ENCODE results near the gene CNFN.

Gene CNFN

DNA sequence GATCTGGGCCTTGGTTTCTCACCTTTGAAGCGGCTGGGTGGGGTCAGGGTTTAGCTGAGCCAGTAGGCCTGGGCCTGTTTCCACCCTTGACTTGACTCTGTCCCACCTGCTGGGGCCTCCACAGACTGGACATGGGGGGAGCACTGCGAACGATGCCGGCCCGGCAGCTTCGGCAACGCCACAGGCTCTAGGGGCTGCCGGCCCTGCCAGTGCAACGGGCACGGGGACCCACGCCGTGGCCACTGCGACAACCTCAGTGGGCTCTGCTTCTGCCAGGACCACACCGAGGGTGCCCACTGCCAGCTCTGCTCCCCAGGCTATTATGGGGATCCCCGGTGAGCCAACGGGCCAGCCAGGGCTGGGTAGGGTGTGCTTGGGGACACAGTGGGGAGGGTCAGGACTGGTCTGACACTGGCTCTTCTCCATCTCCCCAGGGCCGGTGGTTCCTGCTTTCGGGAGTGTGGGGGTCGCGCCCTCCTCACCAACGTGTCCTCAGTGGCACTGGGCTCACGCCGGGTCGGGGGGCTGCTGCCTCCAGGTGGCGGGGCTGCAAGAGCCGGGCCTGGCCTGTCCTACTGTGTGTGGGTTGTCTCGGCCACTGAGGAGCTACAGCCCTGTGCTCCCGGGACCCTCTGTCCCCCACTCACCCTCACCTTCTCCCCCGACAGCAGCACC lies 36.6 kb downstream of the CNFN start:
- peaks cover 13 to 43% of the 10 kb centered on the region in 2 donors for H3K36me3 ChIP-seq (ENCODE audit: control insufficient read depth in 1 of 2, insufficient read depth in 2 of 2, low read length in 2 of 2)
- no peak overlapping the region for H3K9ac ChIP-seq (ENCODE audit: low read depth in 1 of 2, low read length in 2 of 2)
- H3K4me1 ChIP-seq (ENCODE audit: control insufficient read depth in 1 of 2, insufficient read depth in 2 of 2, low read length in 2 of 2) = no peaks in the 10 kb centered on the region
- H3K27me3 ChIP-seq (ENCODE audit: control insufficient read depth in 1 of 2, insufficient read depth in 2 of 2, low read length in 2 of 2) = no peaks in the 10 kb centered on the region
- H3K9me3 ChIP-seq (ENCODE audit: control insufficient read depth in 1 of 2, low read length in 2 of 2) = no peaks in the 10 kb centered on the region
- H3K4me3 ChIP-seq (ENCODE audit: low read depth in 1 of 2, low read length in 2 of 2) = no peak overlapping the region
- no peak overlapping the region for H3K27ac ChIP-seq (ENCODE audit: low read depth, low read length)

- H3K27me3 ChIP-seq (ENCODE audit: control insufficient read depth in 1 of 2, insufficient read depth in 2 of 2, low read length in 2 of 2) = no peaks in the 10 kb centered on the region
- no peaks in the 10 kb centered on the region for H3K9me3 ChIP-seq (ENCODE audit: control insufficient read depth in 1 of 2, low read length in 2 of 2)
- no peaks in the 10 kb centered on the region for H3K4me1 ChIP-seq (ENCODE audit: control insufficient read depth in 1 of 2, insufficient read depth in 2 of 2, low read length in 2 of 2)
- H3K36me3 ChIP-seq (ENCODE audit: control insufficient read depth in 1 of 2, insufficient read depth in 2 of 2, low read length in 2 of 2) = peaks cover 17 to 38% of the 10 kb centered on the region in 2 donors
- H3K4me3 ChIP-seq (ENCODE audit: low read depth in 1 of 2, low read length in 2 of 2) = no peak overlapping the region
- no peak overlapping the region for H3K9ac ChIP-seq (ENCODE audit: low read depth in 1 of 2, low read length in 2 of 2)
- H3K27ac ChIP-seq (ENCODE audit: low read depth, low read length) = no peak overlapping the region
These were observed 37.5 kb downstream of the CNFN start for GRCh38 chr19:42352301-42353259.

DNA sequence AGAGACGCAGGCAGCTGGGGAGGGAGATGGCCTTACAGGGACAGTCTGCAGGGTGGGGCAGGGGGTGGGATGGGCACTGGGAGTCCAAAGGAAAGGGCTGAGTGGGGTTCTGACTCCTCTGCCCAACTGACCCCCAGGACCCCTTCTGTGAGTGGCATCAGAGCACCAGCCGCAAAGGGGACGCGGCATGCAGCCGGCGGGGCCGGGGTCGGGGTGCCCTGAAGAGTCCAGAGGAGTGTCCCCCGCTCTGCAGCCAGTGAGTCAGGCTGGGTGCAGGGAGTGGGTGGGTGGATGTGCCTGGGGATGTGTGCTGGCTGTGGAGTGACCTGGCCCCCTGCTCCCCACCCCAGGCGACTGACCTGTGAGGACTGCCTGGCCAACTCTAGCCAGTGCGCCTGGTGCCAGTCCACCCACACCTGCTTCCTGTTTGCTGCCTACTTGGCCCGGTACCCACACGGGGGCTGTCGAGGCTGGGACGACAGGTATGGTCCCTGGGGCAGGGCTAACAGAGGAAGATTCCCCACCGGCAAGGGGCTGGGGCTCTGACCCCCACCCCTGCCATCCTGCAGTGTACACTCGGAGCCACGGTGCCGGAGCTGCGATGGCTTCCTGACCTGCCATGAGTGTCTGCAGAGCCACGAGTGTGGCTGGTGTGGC lies 38.9 kb downstream of the CNFN start:
- H3K4me1 ChIP-seq (ENCODE audit: control insufficient read depth in 1 of 2, insufficient read depth in 2 of 2, low read length in 2 of 2) = no peaks in the 10 kb centered on the region
- H3K4me3 ChIP-seq (ENCODE audit: low read depth in 1 of 2, low read length in 2 of 2) = no peak overlapping the region
- H3K9ac ChIP-seq (ENCODE audit: low read depth in 1 of 2, low read length in 2 of 2) = no peak overlapping the region
- H3K27ac ChIP-seq (ENCODE audit: low read depth, low read length) = no peak overlapping the region
- H3K36me3 ChIP-seq (ENCODE audit: control insufficient read depth in 1 of 2, insufficient read depth in 2 of 2, low read length in 2 of 2) = peaks cover 11 to 33% of the 10 kb centered on the region in 2 donors
- no peaks in the 10 kb centered on the region for H3K9me3 ChIP-seq (ENCODE audit: control insufficient read depth in 1 of 2, low read length in 2 of 2)
- H3K27me3 ChIP-seq (ENCODE audit: control insufficient read depth in 1 of 2, insufficient read depth in 2 of 2, low read length in 2 of 2) = no peaks in the 10 kb centered on the region

- Histone ChIP-seq H3K4me3 (ENCODE audit: low read depth in 1 of 2, low read length in 2 of 2) (no peak overlapping the region), H3K27ac (ENCODE audit: low read depth, low read length) (no peak overlapping the region), H3K4me1 (ENCODE audit: control insufficient read depth in 1 of 2, insufficient read depth in 2 of 2, low read length in 2 of 2) (no peaks in the 10 kb centered on the region), H3K27me3 (ENCODE audit: control insufficient read depth in 1 of 2, insufficient read depth in 2 of 2, low read length in 2 of 2) (no peaks in the 10 kb centered on the region), H3K9me3 (ENCODE audit: control insufficient read depth in 1 of 2, low read length in 2 of 2) (no peaks in the 10 kb centered on the region), H3K9ac (ENCODE audit: low read depth in 1 of 2, low read length in 2 of 2) (no peak overlapping the region), H3K36me3 (ENCODE audit: control insufficient read depth in 1 of 2, insufficient read depth in 2 of 2, low read length in 2 of 2) (peaks cover 11 to 29% of the 10 kb centered on the region in 2 donors)
These were observed 39.7 kb downstream of the CNFN start for GRCh38 chr19:42350417-42350816.

- H3K4me1 ChIP-seq (ENCODE audit: control insufficient read depth in 1 of 2, insufficient read depth in 2 of 2, low read length in 2 of 2) = no peaks in the 10 kb centered on the region
- H3K4me3 ChIP-seq (ENCODE audit: low read depth in 1 of 2, low read length in 2 of 2) = no peak overlapping the region
- no peaks in the 10 kb centered on the region for H3K9me3 ChIP-seq (ENCODE audit: control insufficient read depth in 1 of 2, low read length in 2 of 2)
- no peak overlapping the region for H3K27ac ChIP-seq (ENCODE audit: low read depth, low read length)
- H3K9ac ChIP-seq (ENCODE audit: low read depth in 1 of 2, low read length in 2 of 2) = no peak overlapping the region
- peaks cover 11 to 27% of the 10 kb centered on the region in 2 donors for H3K36me3 ChIP-seq (ENCODE audit: control insufficient read depth in 1 of 2, insufficient read depth in 2 of 2, low read length in 2 of 2)
- H3K27me3 ChIP-seq (ENCODE audit: control insufficient read depth in 1 of 2, insufficient read depth in 2 of 2, low read length in 2 of 2) = no peaks in the 10 kb centered on the region
These were observed 40.6 kb downstream of the CNFN start for GRCh38 chr19:42349378-42350107.

DNA sequence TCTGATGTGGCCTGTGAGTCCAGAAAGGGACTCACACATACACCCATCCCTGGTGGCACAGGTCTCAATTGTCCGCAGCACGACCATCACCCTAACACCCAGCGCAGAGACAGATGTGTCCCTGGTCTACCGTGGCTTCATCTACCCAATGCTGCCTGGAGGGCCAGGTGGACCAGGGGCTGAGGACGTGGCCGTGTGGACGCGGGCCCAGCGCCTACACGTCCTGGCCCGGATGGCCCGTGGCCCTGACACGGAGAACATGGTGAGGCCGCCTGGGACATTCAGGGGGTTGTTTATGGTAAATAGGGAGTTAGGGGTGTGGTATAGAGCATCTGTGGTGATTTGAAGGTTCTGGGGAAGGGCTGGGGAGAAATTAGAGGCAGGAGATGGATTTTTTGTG lies 41.9 kb downstream of the CNFN start:
- H3K4me3 ChIP-seq (ENCODE audit: low read depth in 1 of 2, low read length in 2 of 2) = no peak overlapping the region
- peaks cover 4 to 17% of the 10 kb centered on the region in 2 donors for H3K36me3 ChIP-seq (ENCODE audit: control insufficient read depth in 1 of 2, insufficient read depth in 2 of 2, low read length in 2 of 2)
- no peaks in the 10 kb centered on the region for H3K4me1 ChIP-seq (ENCODE audit: control insufficient read depth in 1 of 2, insufficient read depth in 2 of 2, low read length in 2 of 2)
- no peak overlapping the region for H3K27ac ChIP-seq (ENCODE audit: low read depth, low read length)
- no peaks in the 10 kb centered on the region for H3K27me3 ChIP-seq (ENCODE audit: control insufficient read depth in 1 of 2, insufficient read depth in 2 of 2, low read length in 2 of 2)
- no peaks in the 10 kb centered on the region for H3K9me3 ChIP-seq (ENCODE audit: control insufficient read depth in 1 of 2, low read length in 2 of 2)
- no peak overlapping the region for H3K9ac ChIP-seq (ENCODE audit: low read depth in 1 of 2, low read length in 2 of 2)

DNA sequence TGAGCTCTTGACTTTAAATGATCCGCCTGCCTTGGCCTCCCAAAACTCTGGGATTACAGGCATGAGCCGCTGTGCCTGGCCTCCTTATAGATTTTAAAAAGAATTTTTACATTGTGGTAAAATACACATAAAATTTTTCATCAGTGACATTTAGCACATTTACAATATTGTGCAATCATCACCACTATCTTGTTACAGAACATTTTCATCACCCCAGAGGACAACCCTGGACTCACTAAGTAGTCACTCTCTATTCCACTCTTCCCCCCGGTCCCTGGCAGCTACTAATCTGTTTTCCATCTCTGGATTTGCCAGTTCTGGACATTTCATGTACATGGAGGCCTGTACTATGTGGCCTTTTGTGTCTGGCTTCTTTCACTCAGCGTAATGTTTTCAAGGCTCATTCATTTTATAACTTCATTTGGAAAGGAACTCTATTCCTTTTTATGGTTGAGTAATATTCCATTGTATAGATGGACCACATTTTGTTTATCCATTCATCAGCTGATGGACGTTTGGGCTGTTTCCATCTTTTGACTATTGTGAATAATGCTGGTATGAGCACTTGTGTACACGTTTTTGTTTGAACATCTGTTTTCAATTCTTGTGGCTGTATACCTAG lies 44.8 kb downstream of the CNFN start:
- no peak overlapping the region for H3K27ac ChIP-seq (ENCODE audit: low read depth, low read length)
- no peaks in the 10 kb centered on the region for H3K9me3 ChIP-seq (ENCODE audit: control insufficient read depth in 1 of 2, low read length in 2 of 2)
- no peak overlapping the region for H3K4me3 ChIP-seq (ENCODE audit: low read depth in 1 of 2, low read length in 2 of 2)
- no peaks in the 10 kb centered on the region for H3K4me1 ChIP-seq (ENCODE audit: control insufficient read depth in 1 of 2, insufficient read depth in 2 of 2, low read length in 2 of 2)
- H3K9ac ChIP-seq (ENCODE audit: low read depth in 1 of 2, low read length in 2 of 2) = no peak overlapping the region
- H3K36me3 ChIP-seq (ENCODE audit: control insufficient read depth in 1 of 2, insufficient read depth in 2 of 2, low read length in 2 of 2) = peaks cover 4 to 6% of the 10 kb centered on the region in 2 donors
- no peaks in the 10 kb centered on the region for H3K27me3 ChIP-seq (ENCODE audit: control insufficient read depth in 1 of 2, insufficient read depth in 2 of 2, low read length in 2 of 2)

- Histone ChIP-seq H3K27ac (ENCODE audit: low read depth, low read length) (no peak overlapping the region), H3K9me3 (ENCODE audit: control insufficient read depth in 1 of 2, low read length in 2 of 2) (no peaks in the 10 kb centered on the region), H3K4me1 (ENCODE audit: control insufficient read depth in 1 of 2, insufficient read depth in 2 of 2, low read length in 2 of 2) (no peaks in the 10 kb centered on the region), H3K4me3 (ENCODE audit: low read depth in 1 of 2, low read length in 2 of 2) (no peak overlapping the region), H3K27me3 (ENCODE audit: control insufficient read depth in 1 of 2, insufficient read depth in 2 of 2, low read length in 2 of 2) (no peaks in the 10 kb centered on the region), H3K36me3 (ENCODE audit: control insufficient read depth in 1 of 2, insufficient read depth in 2 of 2, low read length in 2 of 2) (peaks cover 4 to 6% of the 10 kb centered on the region in 2 donors), H3K9ac (ENCODE audit: low read depth in 1 of 2, low read length in 2 of 2) (no peak overlapping the region)
These were observed 45.7 kb downstream of the CNFN start for GRCh38 chr19:42344336-42344893.

- Histone ChIP-seq H3K36me3 (ENCODE audit: control insufficient read depth in 1 of 2, insufficient read depth in 2 of 2, low read length in 2 of 2) (peaks cover 4 to 6% of the 10 kb centered on the region in 2 donors), H3K9ac (ENCODE audit: low read depth in 1 of 2, low read length in 2 of 2) (no peak overlapping the region), H3K4me1 (ENCODE audit: control insufficient read depth in 1 of 2, insufficient read depth in 2 of 2, low read length in 2 of 2) (no peaks in the 10 kb centered on the region), H3K4me3 (ENCODE audit: low read depth in 1 of 2, low read length in 2 of 2) (no peak overlapping the region), H3K27me3 (ENCODE audit: control insufficient read depth in 1 of 2, insufficient read depth in 2 of 2, low read length in 2 of 2) (no peaks in the 10 kb centered on the region), H3K27ac (ENCODE audit: low read depth, low read length) (no peak overlapping the region), H3K9me3 (ENCODE audit: control insufficient read depth in 1 of 2, low read length in 2 of 2) (no peaks in the 10 kb centered on the region)
These were observed 46.6 kb downstream of the CNFN start for GRCh38 chr19:42343344-42344110.

All from duodenal mucosa (tissue), 2 donors.